PC-3 (cell line): ENCODE results near the gene SH3TC1. TPM values are rescaled to one million over a fixed set of nuclear protein-coding genes. Genes with fewer than 3 reads are reported as not detected.

Experiments
- ATAC-seq: fragments of 200-7000 bp; cut with Tn5 transposase; 2 replicates; pipeline ENCODE4 v1.9.1; 2020; ENCODE audit warnings: mild to moderate bottlenecking, moderate library complexity
- BruUV-seq: library from RNA; stranded (reverse); fragments of 400-500 nt; replicated peaks from 2 replicates; lab custom pipeline; 2021; lab: Mats Ljungman, UMichigan
- CTCF ChIA-PET: fragments of 300-600 bp; sonication (Branson Sonifier 250); formaldehyde crosslinking; loops from one replicate; lab custom pipeline; 2022; ENCODE audit warnings: antibody characterized with exemption; lab: Charles Lee
- POLR2A ChIA-PET: fragments of 300-600 bp; sonication (Branson Sonifier 250); formaldehyde crosslinking; loops from one replicate; lab custom pipeline; 2022; ENCODE audit warnings: antibody characterized with exemption; ENCODE audit not compliant: unreplicated experiment; lab: Charles Lee
- DNase-seq: peaks from one replicate; pipeline ENCODE4 v3.0.0-alpha.2; 2015
- H2AFZ ChIP-seq: fragments of 300-600 bp; sonication (generic); 2 replicates; pipeline ENCODE4 v1.6.0; 2016; ENCODE audit warnings: antibody characterized with exemption, low read length
- H3F3A ChIP-seq: fragments of 300-600 bp; sonication (generic); one replicate; pipeline ENCODE4 v1.6.0; 2017; ENCODE audit warnings: antibody characterized with exemption, low read length, control low read depth, mild to moderate bottlenecking; ENCODE audit not compliant: unreplicated experiment
- H3K27ac ChIP-seq: fragments of 300-600 bp; sonication (generic); 2 replicates; pipeline ENCODE4 v1.5.1; 2016; ENCODE audit warnings: mild to moderate bottlenecking, low read length
- H3K27me3 ChIP-seq: fragments of 300-600 bp; sonication (generic); 2 replicates; pipeline ENCODE4 v1.6.1; 2016; ENCODE audit warnings: low read length, mixed read lengths
- H3K36me3 ChIP-seq: fragments of 300-600 bp; sonication (generic); 2 replicates; pipeline ENCODE4 v1.6.1; 2016; ENCODE audit warnings: low read depth, mixed run types, low read length, mixed read lengths
- H3K4me1 ChIP-seq: fragments of 300-600 bp; sonication (generic); 2 replicates; pipeline ENCODE4 v1.5.1; 2016; ENCODE audit warnings: low read length; ENCODE audit not compliant: insufficient read depth
- H3K4me2 ChIP-seq: fragments of 300-600 bp; sonication (generic); 2 replicates; pipeline ENCODE4 v1.6.0; 2016; ENCODE audit warnings: low read length
- H3K4me3 ChIP-seq: fragments of 300-600 bp; sonication (generic); 2 replicates; pipeline ENCODE4 v1.5.1; 2016; ENCODE audit warnings: mild to moderate bottlenecking, low read length, mixed read lengths
- H3K79me2 ChIP-seq: fragments of 300-600 bp; sonication (generic); 2 replicates; pipeline ENCODE4 v1.6.1; 2017; ENCODE audit warnings: low read length, mixed read lengths
- H3K9ac ChIP-seq: fragments of 300-600 bp; sonication (generic); 2 replicates; pipeline ENCODE4 v1.6.0; 2016; ENCODE audit warnings: mild to moderate bottlenecking, low read length
- H3K9me2 ChIP-seq: fragments of 300-600 bp; sonication (generic); replicated peaks from 2 replicates; pipeline ENCODE4 v1.6.1; 2016; ENCODE audit warnings: mixed run types, low read length, mixed read lengths
- H3K9me3 ChIP-seq: fragments of 300-600 bp; sonication (generic); 2 replicates; pipeline ENCODE4 v1.6.1; 2016; ENCODE audit warnings: low read length, mixed read lengths
- H4K20me1 ChIP-seq: fragments of 300-600 bp; sonication (generic); 2 replicates; pipeline ENCODE4 v1.6.1; 2016; ENCODE audit warnings: low read length, mixed read lengths
- CTCF ChIP-seq: fragments of 300-600 bp; sonication (generic); conservative IDR thresholded peaks from 2 replicates; pipeline ENCODE4 v1.5.1; 2017; ENCODE audit warnings: antibody characterized with exemption, low read depth, mild to moderate bottlenecking, low read length
- EZH2 ChIP-seq: fragments of 300-600 bp; sonication (generic); IDR thresholded peaks from one replicate; pipeline ENCODE4 v1.6.1; 2017; ENCODE audit warnings: antibody characterized with exemption, mild to moderate bottlenecking, low read length; ENCODE audit not compliant: unreplicated experiment
- EZH2phosphoT487 ChIP-seq: fragments of 300-600 bp; sonication (generic); IDR thresholded peaks from 2 replicates; pipeline ENCODE4 v1.6.1; 2018; ENCODE audit warnings: mild to moderate bottlenecking, antibody characterized with exemption, low read length, borderline replicate concordance
- intact Hi-C: fragments of 100-400 bp; cut with micrococcal nuclease; formaldehyde crosslinking; loops from 2 replicates; pipeline ENCODE4 v1.9.0; 2023
- total RNA-seq: library from RNA; depleted of rRNA; stranded (reverse); fragments of >200 nt; gene quantifications from 2 replicates; pipeline ENCODE4 v1.2.3, GENCODE V29; 2014

The SH3TC1 gene
- total RNA-seq, 1 experiment from 2014 or later, result 23.1 TPM

GRCh38 chr4:8270418-8270771 lies 71.3 kb downstream of the SH3TC1 start:
- Histone ChIP-seq H3K9ac (no peak overlapping the region), H3K79me2 (no peaks in the 10 kb centered on the region), H3F3A (no peaks in the 10 kb centered on the region), H4K20me1 (no peaks in the 10 kb centered on the region), H3K27me3 (no peaks in the 10 kb centered on the region), H3K4me3 (peak overlapping the region; percentile 56), H3K4me2 (peak overlapping the region; percentile 77), H2AFZ (no peak overlapping the region), H3K9me2 (no peaks in the 10 kb centered on the region), H3K27ac (no peak overlapping the region), H3K36me3 (no peaks in the 10 kb centered on the region), H3K4me1 (no peaks in the 10 kb centered on the region), H3K9me3 (no peaks in the 10 kb centered on the region)
- TF ChIP-seq EZH2phosphoT487, result no peak
- ATAC-seq (no peak), DNase-seq (no peak)
- intact Hi-C loops, result no loop called here
- ChIA-PET CTCF (no interaction called here), POLR2A (interaction anchor here (0.6 kb wide), 1 partner anchor 34 kb away, joined by 3 read pairs; no protein-coding TSS in a partner anchor)
- BruUV-seq, result no TSS peak

- CTCF ChIA-PET, result no interaction called here
- no peak for DNase-seq
- TF ChIP-seq EZH2phosphoT487, result no peak
- no peak for TF ChIP-seq CTCF
- no peak for TF ChIP-seq EZH2
- no peaks in the 10 kb centered on the region for H3K36me3 ChIP-seq
- no peaks in the 10 kb centered on the region for H3K79me2 ChIP-seq
- peak overlapping the region; percentile 77; the same call in 1 of the 2 replicates for H3K4me2 ChIP-seq
- ATAC-seq, result no peak
- H2AFZ ChIP-seq, result no peak overlapping the region
- POLR2A ChIA-PET, result no interaction called here
- no peaks in the 10 kb centered on the region for H3K4me1 ChIP-seq
- no peak overlapping the region for H3K27ac ChIP-seq
- H4K20me1 ChIP-seq, result no peaks in the 10 kb centered on the region
- no peak overlapping the region for H3K9ac ChIP-seq
- H3K27me3 ChIP-seq, result no peaks in the 10 kb centered on the region
- no TSS peak for BruUV-seq
- H3K9me3 ChIP-seq, result no peaks in the 10 kb centered on the region
- no peak overlapping the region for H3K4me3 ChIP-seq
- no peaks in the 10 kb centered on the region for H3K9me2 ChIP-seq
- H3F3A ChIP-seq, result no peaks in the 10 kb centered on the region
- intact Hi-C loops, result no loop called here
Measured at GRCh38 chr4:8270912-8271815, 72.1 kb downstream of the SH3TC1 start.

GRCh38 chr4:8271821-8272220 lies 72.7 kb downstream of the SH3TC1 start:
- BruUV-seq, result no TSS peak
- intact Hi-C loops, result no loop called here
- Histone ChIP-seq H3K9ac (no peak overlapping the region), H3K9me3 (no peaks in the 10 kb centered on the region), H3K79me2 (no peaks in the 10 kb centered on the region), H4K20me1 (no peaks in the 10 kb centered on the region), H3K4me2 (no peak overlapping the region), H3K27me3 (no peaks in the 10 kb centered on the region), H2AFZ (no peak overlapping the region), H3K27ac (no peak overlapping the region), H3F3A (no peaks in the 10 kb centered on the region), H3K36me3 (no peaks in the 10 kb centered on the region), H3K9me2 (no peaks in the 10 kb centered on the region), H3K4me1 (peaks cover 3% of the 10 kb centered on the region; the same call in 1 of the 2 replicates), H3K4me3 (no peak overlapping the region)
- ATAC-seq, result no peak
- CTCF ChIA-PET, result no interaction called here
- POLR2A ChIA-PET, result no interaction called here
- DNase-seq, result no peak
- no peak for TF ChIP-seq EZH2
- TF ChIP-seq CTCF, result no peak
- no peak for TF ChIP-seq EZH2phosphoT487
